GM19023 (cell line): ENCODE measurements around the gene TINCR.
"Not testable (repeated sequence)": the region's sequence is repeated elsewhere in the genome, so short reads cannot be mapped to it uniquely, and the experiment has no call there.

Experiments used
- ATAC-seq: cut with Tn5 transposase; IDR thresholded peaks from one replicate; pipeline ENCODE4 v1.9.1; 2021; ENCODE audit warnings: mild to moderate bottlenecking, moderate library complexity; ENCODE audit not compliant: unreplicated experiment

TINCR gene

DNA sequence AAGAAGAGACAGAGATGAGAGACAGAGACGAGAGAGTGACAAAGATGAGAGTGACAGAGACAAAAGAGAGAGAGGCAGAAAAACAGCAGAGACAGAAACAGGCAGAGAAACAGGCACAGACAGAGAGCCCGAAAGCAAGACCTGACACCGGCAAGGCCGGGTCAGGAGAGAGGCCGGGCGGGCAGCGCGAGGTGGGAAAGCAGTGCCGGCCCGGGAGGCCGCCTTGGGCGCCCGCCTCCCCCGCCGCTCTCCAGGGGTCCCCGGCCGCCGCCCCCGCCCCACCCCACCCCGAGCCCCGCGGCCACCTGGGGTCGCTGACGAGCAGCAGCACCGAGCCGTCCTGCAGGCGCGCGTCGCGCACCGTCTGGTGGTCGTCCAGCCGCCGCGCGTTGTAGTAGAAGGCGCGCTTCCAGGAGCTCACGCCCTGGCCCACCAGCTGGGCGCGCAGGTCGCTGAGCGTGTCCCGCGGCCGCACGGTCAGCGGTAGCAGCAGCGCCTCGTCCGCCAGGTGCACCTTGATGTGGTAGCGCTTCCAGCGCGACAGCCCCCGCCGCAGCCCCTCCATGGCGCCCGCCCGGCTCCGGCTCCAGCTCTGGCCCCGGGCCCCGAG lies at the start of gene TINCR:
Gene TINCR, minus strand, starts transcription at position 594 of the 610 bp plus-strand sequence.
- no peak for ATAC-seq

DNA sequence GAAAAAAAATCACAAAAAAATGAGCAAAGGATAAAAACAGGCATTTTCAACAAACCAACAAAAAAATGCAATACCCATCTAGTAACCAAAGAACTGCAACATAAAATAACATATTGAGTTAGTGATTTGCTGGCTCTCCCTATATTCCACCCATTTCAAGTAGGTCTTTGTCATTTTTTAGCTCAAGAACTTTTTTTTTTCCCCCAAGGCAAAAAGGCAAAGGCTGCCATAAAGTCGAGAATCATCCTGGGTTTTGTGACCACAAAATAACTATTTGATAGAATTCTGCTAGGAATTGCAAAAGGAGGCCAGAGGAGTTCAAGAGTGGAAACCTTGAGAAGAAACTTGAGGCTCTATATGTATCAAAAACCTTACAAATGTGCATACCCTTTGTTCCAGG lies 49.3 kb upstream of the TINCR start:
- no peak for ATAC-seq

DNA sequence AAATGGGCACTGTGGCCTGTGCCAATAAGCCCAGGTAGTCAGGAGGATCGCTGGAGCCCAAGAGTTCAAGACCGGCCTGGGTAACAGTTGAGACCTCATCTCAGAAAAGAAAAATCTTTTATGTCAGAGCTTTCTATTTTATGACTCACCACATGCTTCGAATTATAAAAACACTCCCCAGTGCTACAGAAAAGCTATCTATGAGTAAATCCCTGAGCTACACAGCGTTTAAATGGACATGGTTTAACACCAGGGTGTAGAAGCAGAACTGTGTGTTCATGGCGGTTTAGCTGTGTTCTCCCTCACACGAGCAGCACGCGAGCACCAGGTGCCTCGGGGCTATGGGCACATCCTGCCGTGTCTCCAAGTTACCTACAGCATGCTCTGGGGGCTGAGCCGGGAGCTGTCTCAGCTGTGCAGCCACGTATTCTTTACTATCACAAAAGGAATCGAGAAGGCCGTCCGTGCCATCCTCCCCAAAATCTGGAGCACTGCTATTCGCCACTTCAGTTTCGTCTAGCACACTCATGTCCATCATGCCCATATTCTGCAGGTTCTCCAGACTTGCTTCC lies 48.1 kb upstream of the TINCR start:
- no peak for ATAC-seq

DNA sequence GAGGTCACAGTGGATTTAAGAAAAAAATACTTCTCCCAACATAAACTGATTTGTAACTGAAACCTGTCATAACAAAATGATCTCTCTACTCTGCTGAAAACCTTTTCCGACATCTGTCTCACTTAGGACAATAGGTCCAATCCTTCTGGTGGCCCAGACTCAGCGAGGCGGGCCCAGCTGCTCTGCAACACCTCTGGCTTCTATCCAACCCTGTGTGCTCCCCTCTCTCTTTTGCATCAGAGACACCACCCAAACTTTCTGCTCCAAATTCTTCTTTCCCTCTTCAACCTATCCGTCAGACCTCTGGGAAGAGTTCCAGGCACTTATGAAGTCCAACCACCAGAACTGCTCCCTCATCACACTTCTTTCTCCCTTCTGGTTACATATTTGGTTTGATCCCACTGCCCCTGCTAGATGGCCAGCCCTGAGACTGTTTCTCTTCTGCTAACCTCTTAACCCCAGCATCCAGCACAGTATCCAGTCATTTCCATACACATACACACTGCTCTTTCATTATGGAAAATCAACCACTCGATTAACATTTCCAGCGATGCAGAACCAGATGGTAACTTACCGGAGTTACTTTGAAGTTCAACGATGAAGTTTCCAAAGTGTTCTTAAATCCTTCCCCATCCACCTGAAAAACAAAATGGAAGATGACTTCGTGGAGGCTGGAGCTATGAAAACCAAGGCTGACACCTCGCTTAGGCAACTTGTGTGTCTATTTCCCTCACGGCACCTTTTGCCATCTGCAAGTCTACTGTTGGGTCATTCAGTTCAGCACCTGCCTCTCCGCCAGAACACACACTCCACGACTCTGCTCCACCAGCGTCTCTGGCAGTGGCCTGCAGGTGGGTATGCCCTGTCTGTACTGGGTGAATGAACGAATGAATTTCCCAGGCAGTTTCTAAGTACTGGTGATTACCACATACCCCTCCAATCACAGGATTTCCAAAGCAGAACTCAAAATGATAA lies 45.4 kb upstream of the TINCR start:
- no peak for ATAC-seq

DNA sequence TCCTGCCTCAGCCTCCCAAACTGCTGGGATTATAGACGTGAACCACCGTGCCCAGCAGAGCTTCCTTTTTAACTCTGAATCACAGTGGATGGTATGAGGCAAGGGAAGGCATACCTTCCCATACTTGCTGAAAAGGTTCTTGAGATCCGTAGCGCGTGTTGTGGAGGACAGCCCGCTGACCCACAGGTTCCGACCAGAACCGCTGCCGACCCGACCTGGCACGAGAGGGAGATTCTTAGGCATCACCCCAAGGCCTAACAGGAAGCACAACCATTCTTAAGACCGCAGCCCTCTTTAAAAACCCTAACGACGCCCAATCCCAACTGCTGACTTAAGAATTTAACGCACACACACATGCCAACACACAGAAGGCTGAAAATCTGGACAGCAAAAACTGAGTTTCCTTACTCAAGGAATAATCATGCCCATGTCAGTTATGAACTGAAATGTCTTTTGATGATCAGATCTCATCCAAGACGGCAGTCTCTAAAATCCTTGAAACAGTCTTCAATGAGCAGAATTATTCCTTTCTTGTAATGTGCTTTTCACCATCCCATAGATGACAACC lies 42.2 kb upstream of the TINCR start:
- ATAC-seq, result no peak

DNA sequence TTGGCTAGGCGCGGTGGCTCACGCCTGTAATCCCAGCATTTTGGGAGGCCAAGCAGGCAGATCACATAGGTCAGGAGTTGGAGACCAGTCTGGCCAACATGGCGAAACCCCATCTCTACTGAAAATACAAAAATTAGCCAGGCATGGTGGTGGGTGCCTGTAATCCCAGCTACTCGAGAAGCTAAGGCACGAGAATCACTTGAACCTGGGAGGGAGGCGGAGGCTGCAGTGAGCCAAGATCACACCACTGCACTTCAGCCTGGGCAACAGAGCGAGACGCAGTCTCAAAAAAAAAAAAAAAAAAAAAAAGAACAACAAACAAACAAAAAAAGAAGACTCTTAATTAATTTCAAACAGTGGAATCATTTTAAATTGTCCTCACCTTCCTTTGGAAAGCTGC lies 41.0 kb upstream of the TINCR start:
- ATAC-seq, result not testable (repeated sequence)

DNA sequence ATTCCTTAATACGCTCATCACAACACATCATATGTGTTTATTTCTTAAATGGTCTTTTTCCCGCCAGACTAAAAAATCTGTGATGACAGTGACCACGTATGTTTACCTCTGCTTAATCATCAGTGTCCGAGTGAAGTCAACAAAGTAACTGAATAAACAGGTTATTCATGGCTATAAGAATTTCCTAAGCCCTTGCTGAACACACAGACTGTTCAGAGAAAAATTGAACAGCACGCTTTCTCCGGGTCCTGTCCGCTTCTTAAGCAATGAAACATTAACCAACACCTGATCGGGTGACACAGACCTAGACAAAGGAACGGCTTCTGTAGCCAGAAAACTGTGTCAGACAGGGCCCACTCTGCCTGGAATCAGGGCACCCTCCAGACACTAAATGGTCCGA lies 40.5 kb upstream of the TINCR start:
- ATAC-seq, result no peak

DNA sequence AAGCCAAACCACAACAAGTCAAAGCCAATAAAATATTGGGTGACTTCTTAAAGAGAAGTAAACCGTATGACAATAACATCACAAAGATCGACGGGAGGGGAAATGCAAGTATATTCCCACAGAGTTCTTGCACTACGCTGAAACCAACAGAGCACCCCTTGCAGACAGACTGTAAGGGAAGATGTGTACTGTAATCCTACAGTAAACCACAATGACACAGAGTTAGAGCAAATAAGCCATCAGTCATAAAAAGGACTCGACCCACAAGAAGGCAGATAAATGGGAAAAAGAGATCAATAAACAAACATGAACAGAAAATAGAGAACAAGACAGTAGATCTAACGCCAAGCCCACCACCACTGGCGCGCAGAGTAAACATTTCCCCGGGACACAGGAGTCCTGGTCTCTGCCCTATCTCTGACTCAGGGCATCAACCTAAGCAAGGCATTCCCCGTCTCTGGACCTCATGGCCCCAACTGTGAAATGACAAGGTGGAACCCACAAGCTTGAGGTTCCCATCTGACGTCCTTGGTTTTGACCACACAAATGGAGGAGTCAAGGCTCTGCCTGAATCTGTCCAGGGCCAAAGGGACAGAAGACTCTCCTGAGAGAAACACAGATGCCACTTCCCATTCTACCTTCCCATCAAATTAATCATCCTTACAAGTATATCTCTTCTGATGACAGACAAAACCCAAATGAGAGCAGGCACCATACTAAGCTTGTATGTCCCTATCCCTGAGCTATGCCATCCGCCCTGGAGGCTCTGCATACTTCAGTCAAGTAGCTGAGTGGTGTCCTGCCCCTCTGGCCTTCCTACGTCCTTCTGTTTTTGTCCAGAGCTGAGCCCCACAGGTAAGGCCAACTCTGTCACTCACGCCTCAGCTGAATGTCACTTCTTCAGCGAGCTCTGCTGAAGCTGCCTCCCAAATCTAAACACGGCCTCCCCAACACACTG lies 39.8 kb upstream of the TINCR start:
- ATAC-seq, result no peak

DNA sequence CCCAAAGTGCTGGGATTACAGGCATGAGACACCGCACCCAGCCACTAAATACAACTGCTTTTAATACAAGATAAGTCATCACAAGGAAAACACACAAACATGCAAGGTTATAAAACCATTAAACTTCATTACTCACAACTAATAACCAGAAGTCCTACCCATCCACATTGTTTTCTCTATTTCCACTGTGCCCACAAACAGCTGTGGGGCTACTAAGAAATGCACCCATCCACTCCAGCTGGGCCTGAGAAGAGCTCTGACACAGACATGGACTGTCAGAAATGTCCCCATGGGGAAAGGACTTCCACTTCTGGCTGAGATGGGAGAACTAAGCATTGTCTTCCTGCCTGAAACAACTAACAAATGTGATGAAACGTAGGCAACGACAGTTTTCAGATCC lies 37.6 kb upstream of the TINCR start:
- no peak for ATAC-seq

DNA sequence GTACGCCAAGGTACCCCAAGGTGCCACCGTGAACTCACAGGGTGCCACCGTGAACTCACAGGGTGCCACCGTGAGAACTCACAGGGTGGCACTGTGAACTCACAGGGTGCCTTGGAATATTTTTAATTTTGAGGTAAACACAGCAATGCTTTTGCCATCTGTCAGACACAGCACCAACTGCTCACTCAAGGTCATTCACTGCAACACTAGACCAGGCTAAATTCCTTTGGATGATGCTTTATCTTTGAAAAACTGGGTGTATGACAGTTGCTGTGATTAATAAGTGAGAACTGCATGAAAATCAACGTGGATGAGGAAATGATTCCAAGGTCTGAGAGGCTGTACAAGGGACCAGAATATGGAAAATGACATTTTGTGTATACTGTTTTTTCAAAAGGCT lies 35.9 kb upstream of the TINCR start:
- ATAC-seq, result no peak

DNA sequence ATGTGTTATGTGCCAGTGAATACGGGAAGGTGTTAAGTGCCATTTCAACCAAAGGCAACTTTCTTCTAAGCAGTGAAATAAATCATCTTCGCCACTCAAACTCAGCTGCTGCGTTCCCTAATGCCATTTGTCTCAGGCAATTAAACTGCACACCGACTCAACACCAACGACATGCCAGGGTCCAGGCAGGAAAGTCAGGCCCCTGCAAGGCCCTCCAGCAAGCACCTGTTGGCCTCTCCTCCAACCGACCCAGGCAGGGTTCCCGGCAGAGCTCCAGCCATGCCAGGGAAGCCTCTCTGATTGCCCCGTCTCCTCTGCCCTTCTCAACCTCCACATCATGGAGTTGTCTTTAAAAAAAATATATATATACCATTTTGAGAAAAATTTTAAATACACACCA lies 33.0 kb upstream of the TINCR start:
- no peak for ATAC-seq

DNA sequence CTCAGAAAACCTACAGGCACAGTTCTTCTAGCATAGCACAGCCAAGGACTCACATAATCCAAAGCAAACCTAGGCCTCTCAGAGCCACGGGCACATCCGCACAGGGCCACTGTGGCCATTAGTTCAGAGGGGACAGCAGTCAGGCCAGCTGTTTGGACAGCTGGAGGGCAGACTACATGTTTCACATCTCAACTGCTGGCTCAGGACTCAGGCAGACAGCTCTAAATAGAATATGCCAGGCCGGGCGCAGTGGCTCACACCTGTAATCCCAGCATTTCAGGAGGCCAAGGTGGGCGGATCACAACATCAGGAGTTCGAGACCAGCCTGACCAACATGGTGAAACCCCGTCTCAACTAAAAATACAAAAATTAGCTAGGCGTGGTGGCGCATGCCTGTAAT lies 28.0 kb upstream of the TINCR start:
- no peak for ATAC-seq

DNA sequence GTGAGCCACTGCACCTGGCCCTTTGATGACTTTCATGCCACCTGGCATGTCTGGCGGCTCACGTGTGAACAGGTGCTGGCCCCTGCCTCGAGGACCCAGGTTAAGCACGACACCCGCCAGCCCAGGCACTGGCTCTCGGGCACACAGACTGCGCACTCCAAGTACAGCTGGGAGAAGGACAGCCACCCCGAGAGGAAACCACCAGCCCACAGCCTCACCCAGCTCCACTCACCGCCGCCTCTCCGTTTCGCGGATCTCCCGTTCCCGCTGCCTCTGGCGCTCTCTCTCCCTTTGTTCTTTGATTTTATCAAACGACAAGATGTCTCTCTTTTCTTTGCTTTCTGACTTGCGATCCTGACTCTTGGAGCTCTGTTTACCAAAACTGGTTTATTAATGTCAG lies 27.4 kb upstream of the TINCR start:
- no peak for ATAC-seq

DNA sequence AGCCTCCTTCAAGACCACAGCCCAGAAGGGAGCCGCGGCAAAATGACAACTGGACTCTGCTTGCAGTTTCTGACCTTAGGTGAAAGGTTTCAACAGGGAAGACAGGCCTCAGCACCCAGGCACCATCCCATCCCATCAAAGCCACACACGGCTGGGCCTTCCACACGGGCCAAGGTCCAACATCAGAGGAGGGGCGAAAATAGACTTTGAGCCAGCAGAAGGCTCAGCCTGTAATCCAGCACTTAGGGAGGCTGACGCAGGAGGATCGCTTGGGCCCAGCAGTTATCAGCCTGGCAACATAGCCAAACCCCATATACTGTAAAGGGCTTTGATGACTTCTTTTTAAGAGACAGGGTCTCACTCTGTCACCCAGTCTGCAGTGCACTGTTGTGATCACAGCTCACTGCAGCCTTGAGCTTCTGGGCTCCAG lies 26.8 kb upstream of the TINCR start:
- ATAC-seq, result no peak

DNA sequence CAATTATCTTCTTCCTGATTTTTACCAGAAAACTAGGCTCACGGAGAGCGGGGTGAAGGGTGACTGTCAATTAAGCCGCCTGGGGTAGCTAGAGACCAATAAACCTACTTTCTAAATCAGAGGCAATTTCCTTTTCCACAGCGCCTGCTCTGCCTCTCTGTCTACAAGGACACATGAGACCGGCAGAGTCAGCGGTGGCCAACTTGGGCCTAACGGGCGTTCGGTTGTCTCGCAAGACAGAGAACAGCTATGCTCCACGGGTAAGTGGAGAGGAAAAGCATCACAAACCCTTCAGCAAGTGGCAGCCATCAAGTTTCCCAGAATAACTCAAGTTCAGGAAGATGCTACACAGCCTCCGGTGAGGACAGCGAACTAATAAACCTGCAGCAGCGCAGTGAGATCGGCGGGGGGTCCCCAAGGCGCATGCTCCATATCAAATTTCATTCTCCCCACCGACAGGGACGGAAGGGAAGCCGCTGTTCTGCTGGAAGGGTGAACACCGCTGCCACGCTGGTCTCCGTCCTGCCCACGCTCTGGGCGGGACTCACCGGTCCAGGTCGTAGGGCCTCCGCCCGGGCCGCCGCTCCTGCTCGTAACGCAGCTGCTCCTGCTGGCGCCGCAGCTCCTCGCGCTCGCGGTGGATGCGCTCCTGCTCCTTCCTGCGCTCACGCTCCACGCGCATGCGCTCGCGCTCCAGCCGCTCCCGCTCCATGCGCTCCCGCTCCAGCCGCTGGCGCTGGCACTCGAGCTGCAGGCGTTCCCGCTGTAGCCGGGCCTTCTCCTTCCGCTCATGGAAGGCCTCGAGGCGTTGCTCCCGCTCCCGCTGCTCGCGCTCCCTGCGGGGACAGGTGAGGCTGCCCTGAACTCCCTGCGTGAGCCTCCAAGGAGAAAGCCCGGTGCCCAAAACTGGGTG lies 25.8 kb upstream of the TINCR start:
- ATAC-seq, result no peak

DNA sequence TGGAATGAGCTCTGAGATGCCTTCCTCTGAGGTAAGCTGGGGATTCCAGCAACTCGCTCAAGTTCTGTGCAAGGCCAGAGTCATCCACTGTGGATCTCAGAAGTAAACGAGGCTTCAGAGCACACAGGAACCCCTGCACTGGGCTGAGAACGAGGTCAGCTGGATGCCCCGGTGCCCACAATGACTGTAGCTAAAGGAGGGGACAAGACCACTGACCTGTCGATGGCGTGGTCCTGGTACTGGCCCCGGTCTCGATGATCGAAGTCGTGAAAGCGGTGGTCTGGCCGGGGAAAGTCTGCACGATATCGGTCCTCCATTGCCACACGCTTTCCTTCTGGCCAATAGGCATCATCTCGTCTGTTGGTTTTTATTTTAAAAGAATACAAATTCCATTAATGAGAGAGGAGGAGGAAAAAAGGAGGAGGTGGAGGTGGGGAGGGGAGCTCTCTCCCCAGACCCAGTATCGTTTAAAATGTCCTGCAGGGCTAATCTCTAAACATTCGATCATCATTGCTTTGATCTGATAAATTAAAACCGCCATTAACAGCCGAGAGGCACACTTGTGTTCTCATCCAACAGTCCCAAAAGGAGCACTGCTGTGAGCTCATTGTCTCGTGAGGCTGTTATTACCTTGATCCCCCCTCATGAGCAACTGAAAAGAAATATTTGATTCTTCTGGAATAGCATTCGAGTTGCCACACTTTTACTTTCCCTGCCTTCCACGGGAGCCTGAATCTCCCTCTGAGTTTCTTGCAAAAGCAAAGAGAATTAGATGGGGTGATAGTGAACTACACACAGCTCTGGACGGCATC lies 25.0 kb upstream of the TINCR start:
- no peak for ATAC-seq

DNA sequence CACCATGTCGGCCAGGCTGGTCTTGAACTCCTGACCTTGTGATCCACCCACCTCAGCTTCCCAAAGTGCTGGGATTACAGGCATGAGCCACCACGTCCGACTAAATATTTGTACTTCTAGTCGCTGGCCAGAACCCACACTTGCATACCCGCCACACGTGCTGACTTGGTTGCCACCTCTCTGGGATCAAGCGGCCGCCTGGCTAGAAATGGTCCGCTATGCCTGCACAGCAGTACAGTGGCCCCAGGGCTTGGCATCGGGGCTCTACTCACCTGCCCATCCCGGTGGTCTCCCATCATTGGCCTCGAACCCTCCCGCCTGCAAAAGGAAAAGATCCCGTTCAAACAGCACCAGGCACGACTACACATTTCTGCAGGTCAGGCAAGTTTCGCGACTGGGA lies 23.7 kb upstream of the TINCR start:
- ATAC-seq, result no peak

DNA sequence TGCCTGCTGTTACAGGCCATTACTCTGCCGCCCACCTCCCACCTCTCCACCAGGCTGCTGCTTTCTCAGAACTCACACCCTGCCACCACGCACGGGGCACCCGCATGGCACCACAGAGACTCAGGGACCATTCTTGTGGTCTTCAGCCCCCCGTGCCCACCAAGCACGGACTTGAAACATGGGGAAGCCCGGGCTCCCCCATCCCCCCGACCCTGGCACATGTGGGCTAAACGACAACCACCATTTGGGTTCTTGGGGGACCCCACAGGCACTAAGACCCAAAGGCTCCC lies 23.1 kb upstream of the TINCR start:
- ATAC-seq, result no peak
